Epithelial cell of esophagus (primary cell): Measurements from ENCODE around the gene RTEL1.

ENCODE experiments used
- DNase-seq: peaks from one replicate; pipeline ENCODE4 v3.0.0; 2010; ENCODE audit warnings: low read depth
- H3K4me3 ChIP-seq: 2 replicates; pipeline ENCODE4 v1.5.1; 2011; ENCODE audit warnings: mild to moderate bottlenecking, low read length, control low read depth
- CTCF ChIP-seq: IDR thresholded peaks from 2 replicates; pipeline ENCODE4 v1.5.1; 2011; ENCODE audit warnings: low read depth, mild to moderate bottlenecking, low read length, control low read depth, inconsistent platforms; ENCODE audit not compliant: insufficient read depth; ENCODE audit errors: missing control alignments

RTEL1 gene

GRCh38 chr20:63744158-63744557 lies 86.0 kb downstream of the RTEL1 start:
- no peak for DNase-seq
- H3K4me3 ChIP-seq, result no peak overlapping the region
- no peak for TF ChIP-seq CTCF

DNA sequence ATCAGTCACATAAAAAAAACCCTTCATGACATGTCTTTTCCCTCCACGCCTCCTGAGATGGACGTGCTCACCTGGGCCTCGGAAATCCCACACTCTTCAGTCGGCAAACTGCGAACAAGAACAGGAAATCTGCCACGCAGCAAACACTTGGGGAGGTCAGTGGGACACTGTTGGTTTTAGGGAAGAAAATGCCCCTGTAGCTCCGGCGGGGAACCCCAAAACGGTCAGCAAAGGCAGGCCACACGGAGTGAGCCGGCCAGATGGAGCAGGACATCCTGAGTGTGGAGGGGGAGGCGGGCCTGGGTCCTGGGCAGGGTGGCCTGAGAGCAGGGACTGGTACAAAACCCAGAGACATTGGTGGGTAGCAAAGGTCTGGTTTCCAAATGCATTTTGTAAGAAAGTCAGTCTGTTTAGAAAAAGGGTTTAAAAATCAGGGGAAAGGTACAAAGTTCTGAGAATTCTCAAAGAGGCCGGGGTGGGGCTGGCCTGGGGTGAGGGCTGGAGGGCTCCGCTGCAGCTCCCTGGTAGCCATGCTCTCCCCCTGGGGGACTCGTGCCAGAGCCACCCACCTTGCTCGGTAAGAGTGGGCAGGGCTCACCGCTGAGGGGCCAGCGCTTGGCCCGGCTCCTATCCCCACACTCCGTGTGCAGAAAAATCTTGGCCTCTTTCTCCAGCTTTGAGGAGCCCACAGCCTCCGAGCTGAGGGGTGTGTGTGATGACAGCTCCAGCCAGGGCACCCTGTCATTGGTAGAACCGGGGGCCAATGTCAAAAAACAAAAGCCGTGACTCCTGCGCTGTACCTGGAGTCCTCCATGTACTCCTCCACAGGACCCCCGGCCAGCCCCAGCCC lies 86.7 kb downstream of the RTEL1 start:
- DNase-seq, result no peak
- TF ChIP-seq CTCF, result no peak
- no peak overlapping the region for H3K4me3 ChIP-seq

GRCh38 chr20:63745424-63745805 lies 87.3 kb downstream of the RTEL1 start:
- H3K4me3 ChIP-seq, result no peak overlapping the region
- no peak for DNase-seq
- no peak for TF ChIP-seq CTCF
